H9 (cell line): Measurements from ENCODE around the gene HPRT1. TPM values are rescaled to one million over a fixed set of nuclear protein-coding genes. Genes with fewer than 3 reads are reported as not detected.

Experiments used
- DNase-seq: peaks from one replicate; pipeline ENCODE4 v3.0.0-alpha.2; 2017
- H2AFZ ChIP-seq: one replicate; pipeline ENCODE4 v1.6.1; 2013; ENCODE audit warnings: mild to moderate bottlenecking, low read length, control low read depth, moderate library complexity
- H2AK5ac ChIP-seq: 2 replicates; pipeline ENCODE4 v1.6.1; 2013; ENCODE audit warnings: low read length, control low read depth, mixed read lengths; ENCODE audit not compliant: insufficient read length
- H2BK120ac ChIP-seq: one replicate; pipeline ENCODE4 v1.6.1; 2013; ENCODE audit warnings: low read depth, mild to moderate bottlenecking, low read length, control low read depth, inconsistent platforms; ENCODE audit not compliant: poor library complexity, severe bottlenecking
- H2BK12ac ChIP-seq: 2 replicates; pipeline ENCODE4 v1.6.1; 2013; ENCODE audit warnings: low read length, control low read depth, mixed read lengths, low read depth; ENCODE audit not compliant: insufficient read length
- H2BK15ac ChIP-seq: 2 replicates; pipeline ENCODE4 v1.6.1; 2013; ENCODE audit warnings: low read depth, low read length, control low read depth
- H2BK20ac ChIP-seq: one replicate; pipeline ENCODE4 v1.6.1; 2013; ENCODE audit warnings: low read depth, mild to moderate bottlenecking, low read length, control low read depth, inconsistent platforms; ENCODE audit not compliant: poor library complexity, severe bottlenecking
- H2BK5ac ChIP-seq: 2 replicates; pipeline ENCODE4 v1.6.1; 2013; ENCODE audit warnings: low read length, control low read depth, mixed read lengths; ENCODE audit not compliant: insufficient read length
- H3K14ac ChIP-seq: 2 replicates; pipeline ENCODE4 v1.6.1; 2013; ENCODE audit warnings: low read length, control low read depth; ENCODE audit not compliant: insufficient read depth
- H3K18ac ChIP-seq: 2 replicates; pipeline ENCODE4 v1.6.1; 2013; ENCODE audit warnings: low read depth, mild to moderate bottlenecking, mixed read lengths, low read length, control low read depth; ENCODE audit not compliant: insufficient read length
- H3K23ac ChIP-seq: 2 replicates; pipeline ENCODE4 v1.6.1; 2013; ENCODE audit warnings: low read length, control low read depth, mixed read lengths, low read depth; ENCODE audit not compliant: insufficient read length
- H3K23me2 ChIP-seq: 2 replicates; pipeline ENCODE4 v1.6.1; 2013; ENCODE audit warnings: low read depth, mild to moderate bottlenecking, mixed read lengths, low read length, control low read depth; ENCODE audit not compliant: insufficient read length, poor library complexity, severe bottlenecking
- H3K27ac ChIP-seq: 2 replicates; pipeline ENCODE4 v1.5.1; 2013; ENCODE audit warnings: low read length, control low read depth, mixed read lengths, low read depth; ENCODE audit not compliant: insufficient read length
- H3K27me3 ChIP-seq: 2 replicates; pipeline ENCODE4 v1.6.1; 2013; ENCODE audit warnings: low read length, control low read depth, inconsistent platforms; ENCODE audit not compliant: insufficient read depth
- H3K4ac ChIP-seq: 2 replicates; pipeline ENCODE4 v1.6.1; 2013; ENCODE audit warnings: low read depth, mild to moderate bottlenecking, control low read depth, inconsistent platforms, low read length, moderate library complexity
- H3K4me1 ChIP-seq: 2 replicates; pipeline ENCODE4 v1.6.1; 2013; ENCODE audit warnings: low read length, control low read depth, inconsistent platforms; ENCODE audit not compliant: insufficient read depth
- H3K4me2 ChIP-seq: 2 replicates; pipeline ENCODE4 v1.6.1; 2013; ENCODE audit warnings: low read length, control low read depth, mixed read lengths; ENCODE audit not compliant: insufficient read length, insufficient read depth
- H3K56ac ChIP-seq: 2 replicates; pipeline ENCODE4 v1.6.1; 2013; ENCODE audit warnings: low read depth, mild to moderate bottlenecking, mixed read lengths, low read length, control low read depth; ENCODE audit not compliant: insufficient read length
- H3K79me1 ChIP-seq: 2 replicates; pipeline ENCODE4 v1.6.1; 2013; ENCODE audit warnings: low read depth, mild to moderate bottlenecking, moderate library complexity, low read length, control low read depth, inconsistent platforms; ENCODE audit not compliant: insufficient read depth, poor library complexity, severe bottlenecking
- H3K79me2 ChIP-seq: 2 replicates; pipeline ENCODE4 v1.6.1; 2013; ENCODE audit warnings: low read length, control low read depth, inconsistent platforms; ENCODE audit not compliant: insufficient read depth
- H3K9ac ChIP-seq: 2 replicates; pipeline ENCODE4 v1.6.1; 2013; ENCODE audit warnings: low read length, control low read depth, mixed read lengths; ENCODE audit not compliant: insufficient read length; ENCODE audit errors: extremely low read depth
- H3K9me3 ChIP-seq: one replicate; pipeline ENCODE4 v1.6.1; 2013; ENCODE audit warnings: low read depth, low read length, inconsistent platforms; ENCODE audit not compliant: control insufficient read depth
- H3T11ph ChIP-seq: one replicate; pipeline ENCODE4 v1.6.1; 2013; ENCODE audit warnings: mild to moderate bottlenecking, low read length, control low read depth, inconsistent platforms
- H4K20me1 ChIP-seq: one replicate; pipeline ENCODE4 v1.6.1; 2013; ENCODE audit not compliant: control insufficient read depth, insufficient read length, insufficient read depth
- H4K5ac ChIP-seq: 2 replicates; pipeline ENCODE4 v1.6.1; 2013; ENCODE audit warnings: low read depth, mild to moderate bottlenecking, mixed read lengths, low read length, control low read depth; ENCODE audit not compliant: insufficient read length
- H4K8ac ChIP-seq: replicated peaks from 2 replicates; pipeline ENCODE4 v1.6.1; 2013; ENCODE audit warnings: low read length, control low read depth, mixed read lengths, low read depth; ENCODE audit not compliant: insufficient read length
- H4K91ac ChIP-seq: 2 replicates; pipeline ENCODE4 v1.6.1; 2013; ENCODE audit warnings: low read depth, mild to moderate bottlenecking, moderate library complexity, mixed read lengths, low read length, control low read depth; ENCODE audit not compliant: insufficient read length
- H3K27ac Mint-ChIP-seq, 3 experiments: 2 replicates in 2 of 3; 3 replicates in 1 of 3; pipeline ENCODE4 v1.8.0; 2020 to 2021; ENCODE audit warnings: mixed read lengths in 3 of 3, mild to moderate bottlenecking in 1 of 3, moderate library complexity in 1 of 3
- H3K27me3 Mint-ChIP-seq: 2 replicates; pipeline ENCODE4 v1.8.0; 2021; ENCODE audit warnings: low read depth, mild to moderate bottlenecking, moderate library complexity, mixed read lengths
- H3K36me3 Mint-ChIP-seq, 3 experiments: 2 replicates in 2 of 3; 3 replicates in 1 of 3; pipeline ENCODE4 v1.8.0; 2020 to 2021; ENCODE audit warnings: low read depth in 3 of 3, mixed read lengths in 3 of 3; ENCODE audit not compliant: insufficient read depth in 1 of 3
- H3K4me1 Mint-ChIP-seq, 2 experiments: 2 replicates each; pipeline ENCODE4 v1.8.0; 2020; ENCODE audit warnings: mixed read lengths in 2 of 2
- H3K4me3 Mint-ChIP-seq, 2 experiments: 2 replicates in 1 of 2; 3 replicates in 1 of 2; pipeline ENCODE4 v1.8.0; 2020 to 2021; ENCODE audit warnings: mild to moderate bottlenecking in 2 of 2, mixed read lengths in 2 of 2, moderate library complexity in 1 of 2
- H3K9me3 Mint-ChIP-seq, 2 experiments: 2 replicates in 1 of 2; 3 replicates in 1 of 2; pipeline ENCODE4 v1.8.0; 2020; ENCODE audit warnings: mild to moderate bottlenecking in 2 of 2, mixed read lengths in 2 of 2, moderate library complexity in 1 of 2
- CTCF ChIP-seq: fragments of 200-600 bp; sonication (generic); conservative IDR thresholded peaks from 3 replicates; pipeline ENCODE4 v1.8.0; 2021; ENCODE audit warnings: antibody characterized with exemption, mild to moderate bottlenecking
- WGBS: extraction: QIAGEN DNeasy Blood & Tissue Kit; methylation state at CpG from one replicate; pipeline ENCODE4 v1.1.7; 2013; ENCODE audit warnings: missing lambda C conversion rate, low lambda C conversion rate, mixed read lengths; ENCODE audit not compliant: insufficient read length; ENCODE audit errors: extremely low coverage; 5-methylcytosine and 5-hydroxymethylcytosine counted together
- total RNA-seq: library from RNA; stranded (reverse); gene quantifications from 2 replicates; pipeline ENCODE4 v1.2.1, GENCODE V29; 2021

The HPRT1 gene
- total RNA-seq, 1 experiment from 2014 or later: 39.2 TPM

- Histone ChIP-seq H3K9me3 (peaks cover 5% of the 10 kb centered on the region), H3K4me2 (no peak overlapping the region), H2BK20ac (no peak overlapping the region), H3K56ac (no peak overlapping the region), H4K91ac (no peak overlapping the region), H4K20me1 (no peaks in the 10 kb centered on the region), H3K9ac (no peak overlapping the region), H3K27ac (no peak overlapping the region), H3K79me1 (no peaks in the 10 kb centered on the region), H3K4ac (no peak overlapping the region), H3T11ph (no peak overlapping the region), H2BK12ac (no peak overlapping the region), H3K23ac (no peak overlapping the region), H2AK5ac (no peak overlapping the region), H3K23me2 (peaks cover 3% of the 10 kb centered on the region), H2BK15ac (no peak overlapping the region), H2AFZ (no peak overlapping the region), H2BK5ac (no peak overlapping the region), H4K8ac (no peak overlapping the region), H3K79me2 (no peaks in the 10 kb centered on the region), H2BK120ac (no peak overlapping the region), H4K5ac (no peak overlapping the region), H3K18ac (no peak overlapping the region), H3K27me3 (no peaks in the 10 kb centered on the region), H3K14ac (no peak overlapping the region), H3K4me1 (no peaks in the 10 kb centered on the region)
- peaks cover 3 to 6% of the 10 kb centered on the region in 2 experiments; a peak in 2 of 4 replicates for H3K4me1 Mint-ChIP-seq
- peaks cover 2% of the 10 kb centered on the region; the same call in 1 of the 2 replicates for H3K27me3 Mint-ChIP-seq
- H3K27ac Mint-ChIP-seq: no peak overlapping the region
- H3K36me3 Mint-ChIP-seq: peaks cover 0 to 3% (median 0%) of the 10 kb centered on the region in 3 experiments; a peak in 2 of 7 replicates
- H3K9me3 Mint-ChIP-seq: peaks cover 0 to 65% of the 10 kb centered on the region in 2 experiments; a peak in 4 of 5 replicates
- no peak for DNase-seq
- no CpG with 5 or more reads among the region's 6 CpGs for WGBS
- no peak for TF ChIP-seq CTCF
- no peak overlapping the region for H3K4me3 Mint-ChIP-seq
Measured at GRCh38 chrX:134524181-134524580, 64.2 kb downstream of the HPRT1 start.
